WI38 (cell line): ENCODE measurements around the gene SLC16A12.
A peak's percentile ranks its signal among the peaks of the same experiment; 100 is the strongest.

Source experiments
- H3K4me3 ChIP-seq: 2 replicates; pipeline ENCODE4 v1.5.1; 2011; ENCODE audit warnings: low read depth, mild to moderate bottlenecking, control low read depth, low read length
- CTCF ChIP-seq: IDR thresholded peaks from 2 replicates; pipeline ENCODE4 v1.5.1; 2012; ENCODE audit warnings: low read depth, mild to moderate bottlenecking, control low read depth, low read length

Gene SLC16A12

DNA sequence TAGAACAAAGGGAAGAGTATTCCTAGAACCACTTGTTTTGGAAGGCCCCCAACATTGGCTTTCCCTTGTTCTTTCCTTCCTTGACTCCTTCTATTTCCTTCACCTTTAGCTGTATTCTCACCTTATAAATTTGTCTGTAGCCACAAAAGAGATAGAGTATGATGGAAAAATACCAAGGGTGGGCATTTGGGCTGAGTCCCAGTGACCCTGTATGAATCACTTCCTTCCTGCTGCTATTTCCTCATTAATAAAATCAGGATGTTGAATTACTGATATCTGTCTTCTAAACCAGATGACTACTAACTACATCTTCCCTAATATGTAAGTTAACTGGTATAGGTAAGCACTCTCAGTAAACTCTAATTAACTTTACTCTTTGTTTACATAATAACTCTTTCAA is 65.9 kb downstream of the SLC16A12 start:
- TF ChIP-seq CTCF: no peak
- H3K4me3 ChIP-seq: no peak overlapping the region

GRCh38 chr10:89468191-89468965 is 67.0 kb downstream of the SLC16A12 start:
- TF ChIP-seq CTCF: no peak
- no peak overlapping the region for H3K4me3 ChIP-seq

- peak; percentile 57 for TF ChIP-seq CTCF
- no peak overlapping the region for H3K4me3 ChIP-seq
Measured at GRCh38 chr10:89466599-89467035, 68.8 kb downstream of the SLC16A12 start.

GRCh38 chr10:89465196-89465595 is 70.2 kb downstream of the SLC16A12 start:
- TF ChIP-seq CTCF: no peak

DNA sequence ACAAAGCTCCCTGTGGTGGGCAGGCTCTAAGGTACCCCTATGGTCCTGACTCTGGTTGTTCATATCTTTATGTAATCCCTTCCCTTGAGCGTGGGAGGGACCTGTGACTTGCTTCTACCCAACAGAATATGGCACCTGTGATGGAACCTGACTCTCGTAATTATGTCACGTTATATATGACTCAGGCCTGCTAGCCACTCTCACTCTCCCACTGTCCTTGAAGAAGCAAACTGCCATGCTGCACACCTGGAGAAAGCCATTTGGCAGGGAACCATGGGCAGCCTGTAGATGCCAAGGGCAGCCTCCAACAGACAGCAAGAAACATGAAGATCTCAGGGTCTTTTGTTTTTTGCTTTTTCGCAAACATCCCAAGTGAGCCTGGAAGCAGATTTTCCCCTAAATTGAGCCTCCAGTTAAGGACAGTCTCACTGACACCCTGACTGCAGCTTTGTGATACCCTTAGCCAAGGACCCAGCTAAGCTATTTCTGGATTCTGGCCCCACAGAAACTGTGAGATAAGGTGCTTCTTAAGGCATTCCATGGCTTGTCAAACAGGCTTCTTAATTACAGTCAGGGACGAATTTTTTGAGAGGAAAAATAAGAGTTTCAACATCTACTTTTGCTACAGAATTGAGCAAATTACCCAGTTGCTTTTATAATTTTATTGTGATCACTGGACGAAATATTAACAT is 71.4 kb downstream of the SLC16A12 start:
- no peak for TF ChIP-seq CTCF

More at GRCh38 chr10:89465196-89465595, 70.2 kb downstream of the SLC16A12 start:
- no peak overlapping the region for H3K4me3 ChIP-seq

DNA sequence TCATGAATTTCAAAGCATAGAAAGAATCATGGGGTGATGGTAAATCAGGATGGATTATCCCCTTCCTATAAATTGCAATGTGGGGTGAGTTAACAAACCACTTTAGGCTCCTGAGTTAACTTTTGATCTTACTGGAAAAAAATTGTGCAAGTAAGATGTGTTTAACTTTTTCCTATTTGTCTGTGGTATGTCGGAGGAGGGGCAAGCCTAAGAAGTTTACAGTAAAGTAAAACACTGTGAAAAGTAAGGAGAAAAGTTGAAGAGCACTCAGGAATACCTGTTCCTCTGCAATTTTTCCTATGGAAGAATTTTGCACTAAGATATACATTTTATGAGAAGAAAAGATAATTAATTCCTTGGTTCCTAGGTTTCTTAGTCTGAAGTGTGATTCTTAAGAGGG is 76.6 kb downstream of the SLC16A12 start:
- TF ChIP-seq CTCF: no peak
- H3K4me3 ChIP-seq: no peak overlapping the region

More for the DNA sequence above, 71.4 kb downstream of the SLC16A12 start:
- H3K4me3 ChIP-seq: no peak overlapping the region

DNA sequence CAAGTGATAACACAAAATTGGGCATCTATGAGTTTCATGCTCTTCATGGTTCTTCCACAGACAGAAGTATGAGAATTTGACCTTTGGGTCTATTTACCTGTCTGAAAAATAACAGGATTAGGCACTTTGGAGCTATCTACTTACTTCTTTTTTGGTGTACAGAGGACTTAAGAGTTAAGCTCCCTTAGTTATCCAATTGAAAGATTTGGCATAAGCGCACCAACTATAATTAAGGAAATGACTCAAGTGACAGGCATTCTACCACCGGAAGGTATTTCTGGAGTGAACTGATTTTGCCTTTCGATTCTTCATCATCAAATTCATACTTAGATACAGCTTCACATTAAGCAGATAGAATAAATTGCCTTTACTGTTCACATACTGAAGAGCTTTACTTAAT is 77.1 kb downstream of the SLC16A12 start:
- H3K4me3 ChIP-seq: no peak overlapping the region
- TF ChIP-seq CTCF: no peak
